ENCODE measurements around the gene FGG. TPM values are rescaled to one million over a fixed set of nuclear protein-coding genes. Genes with fewer than 3 reads are reported as not detected.
"Not testable (repeated sequence)": the region's sequence is repeated elsewhere in the genome, so short reads cannot be mapped to it uniquely, and the experiment has no call there.

Gene FGG
- total RNA-seq, 1 donor from 2014 or later = 0.26 TPM

- no peak for FAIRE-seq
- H3K36me3 ChIP-seq (ENCODE audit: control insufficient read depth, insufficient read depth, low read length) = no peaks in the 10 kb centered on the region
- no peak overlapping the region for H3K4me3 ChIP-seq (ENCODE audit: low read depth, low read length)
- no peak for TF ChIP-seq CTCF (IDR thresholded peaks at IDR 0.05; ENCODE audit: insufficient read depth, low read length, severe bottlenecking)
- DNase-seq (ENCODE audit: low read depth) = peak; percentile 92
- no peaks in the 10 kb centered on the region for H3K27me3 ChIP-seq (ENCODE audit: control insufficient read depth, insufficient read depth, low read length)
These were observed 9.9 kb downstream of the FGG start for GRCh38 chr4:154602404-154603020.

GRCh38 chr4:154597798-154598774, 14.4 kb downstream of the FGG start:
- DNase-seq (ENCODE audit: low read depth) (no peak), FAIRE-seq (no peak)
- Histone ChIP-seq H3K27me3 (ENCODE audit: control insufficient read depth, insufficient read depth, low read length) (no peaks in the 10 kb centered on the region), H3K36me3 (ENCODE audit: control insufficient read depth, insufficient read depth, low read length) (no peaks in the 10 kb centered on the region), H3K4me3 (ENCODE audit: low read depth, low read length) (no peak overlapping the region)
- no peak for TF ChIP-seq CTCF (IDR thresholded peaks at IDR 0.05; ENCODE audit: insufficient read depth, low read length, severe bottlenecking)

- H3K4me3 ChIP-seq (ENCODE audit: low read depth, low read length); FAIRE-seq; DNase-seq (ENCODE audit: low read depth); H3K36me3 ChIP-seq (ENCODE audit: control insufficient read depth, insufficient read depth, low read length); H3K27me3 ChIP-seq (ENCODE audit: control insufficient read depth, insufficient read depth, low read length): not testable (repeated sequence)
These were observed 15.2 kb downstream of the FGG start for GRCh38 chr4:154597281-154597680.

GRCh38 chr4:154595807-154596206, 16.6 kb downstream of the FGG start:
- DNase-seq (ENCODE audit: low read depth) = peak; percentile 78
- FAIRE-seq = no peak
- TF ChIP-seq CTCF (IDR thresholded peaks at IDR 0.05; ENCODE audit: insufficient read depth, low read length, severe bottlenecking) = no peak

GRCh38 chr4:154594343-154594742, 18.1 kb downstream of the FGG start:
- not testable (repeated sequence) for H3K27me3 ChIP-seq (ENCODE audit: control insufficient read depth, insufficient read depth, low read length); DNase-seq (ENCODE audit: low read depth); H3K36me3 ChIP-seq (ENCODE audit: control insufficient read depth, insufficient read depth, low read length); FAIRE-seq; H3K4me3 ChIP-seq (ENCODE audit: low read depth, low read length)

More at GRCh38 chr4:154595807-154596206, 16.6 kb downstream of the FGG start:
- H3K36me3 ChIP-seq (ENCODE audit: control insufficient read depth, insufficient read depth, low read length) = no peaks in the 10 kb centered on the region
- H3K4me3 ChIP-seq (ENCODE audit: low read depth, low read length) = no peak overlapping the region
- no peaks in the 10 kb centered on the region for H3K27me3 ChIP-seq (ENCODE audit: control insufficient read depth, insufficient read depth, low read length)

GRCh38 chr4:154593868-154594267, 18.6 kb downstream of the FGG start:
- no peaks in the 10 kb centered on the region for H3K36me3 ChIP-seq (ENCODE audit: control insufficient read depth, insufficient read depth, low read length)
- no peaks in the 10 kb centered on the region for H3K27me3 ChIP-seq (ENCODE audit: control insufficient read depth, insufficient read depth, low read length)
- no peak overlapping the region for H3K4me3 ChIP-seq (ENCODE audit: low read depth, low read length)
- no peak for TF ChIP-seq CTCF (IDR thresholded peaks at IDR 0.05; ENCODE audit: insufficient read depth, low read length, severe bottlenecking)
- DNase-seq (ENCODE audit: low read depth) = no peak
- FAIRE-seq = no peak
